ENCODE data around the gene ZMIZ1.
A peak's percentile ranks its signal among the peaks of the same experiment; 100 is the strongest.
"Not testable (repeated sequence)": the region's sequence is repeated elsewhere in the genome, so short reads cannot be mapped to it uniquely, and the experiment has no call there.

ZMIZ1 gene

DNA sequence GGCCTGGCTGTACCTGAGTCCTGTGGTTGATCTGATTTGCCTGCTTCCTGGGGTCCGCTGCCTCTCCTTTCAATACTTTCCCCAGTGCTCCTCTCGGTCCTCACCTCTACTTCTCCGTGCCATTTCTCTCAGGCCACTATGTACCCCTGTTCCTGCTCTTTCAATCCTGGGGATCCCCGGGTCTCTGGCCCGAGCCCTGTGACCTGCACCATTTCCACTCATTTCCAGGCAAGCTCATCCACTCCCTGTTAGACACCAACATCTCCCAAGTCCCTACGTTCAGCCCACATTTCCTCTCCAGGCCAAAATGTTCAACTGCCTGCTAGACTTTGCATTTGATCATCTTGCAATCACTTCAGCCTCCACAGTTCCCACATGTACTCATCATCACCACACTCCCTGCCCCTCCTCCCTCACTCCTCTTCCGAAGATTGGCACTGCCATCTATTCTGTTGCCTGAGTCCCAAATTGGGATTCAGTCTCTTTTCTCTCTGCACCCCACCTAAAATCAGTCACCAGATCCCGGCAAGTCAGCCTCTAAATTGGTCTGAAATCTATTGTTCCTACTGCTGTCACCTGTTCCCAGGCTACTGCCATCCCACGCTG, 34.4 kb upstream of the ZMIZ1 start:
- POLR2A ChIA-PET = no interaction called here
- CTCF ChIA-PET = no interaction called here

DNA sequence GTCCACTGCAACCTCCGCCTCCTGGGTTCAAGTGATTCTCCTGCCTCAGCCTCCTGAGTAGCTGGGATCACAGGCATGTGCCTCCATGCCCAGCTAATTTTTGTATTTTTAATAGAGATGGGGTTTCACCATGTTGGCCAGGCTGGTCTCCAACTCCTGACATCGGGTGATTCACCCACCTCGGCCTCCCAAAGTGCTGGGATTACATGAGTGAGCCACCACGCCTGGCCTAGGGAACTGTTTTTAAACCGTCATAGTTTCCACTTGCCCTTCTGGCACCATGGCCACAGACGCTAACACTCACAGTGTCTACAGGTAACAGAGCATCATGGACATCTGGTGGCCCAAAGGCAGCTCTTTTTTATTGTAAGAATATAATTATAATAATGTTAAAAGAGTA, 32.4 kb upstream of the ZMIZ1 start:
- not testable (repeated sequence) for H3K9me3 ChIP-seq (ENCODE audit: control insufficient read depth, insufficient read depth, low read depth, low read length)

More for the DNA sequence above, 34.4 kb upstream of the ZMIZ1 start:
- Histone ChIP-seq H3K9me3 (ENCODE audit: control insufficient read depth, insufficient read depth, low read depth, low read length) (no peaks in the 10 kb centered on the region), H3K4me3 (ENCODE audit: low read depth, low read length) (no peak overlapping the region), H3K36me3 (ENCODE audit: control insufficient read depth in 2 of 2, insufficient read depth in 1 of 2, low read length in 2 of 2) (no peaks in the 10 kb centered on the region), H3K27ac (ENCODE audit: extremely low read depth, low read depth, low read length) (no peak overlapping the region), H3K4me1 (ENCODE audit: control insufficient read depth, insufficient read depth, low read length) (no peaks in the 10 kb centered on the region)
- no peak for TF ChIP-seq ZNF707 (tag by site-specific recombination; IDR thresholded peaks at IDR 0.05)
- TF ChIP-seq ZFHX2 (tag by site-specific recombination; conservative IDR thresholded peaks at IDR 0.05) = peak; percentile 51
- peak; percentile 65 for TF ChIP-seq EGR2 (tag by site-specific recombination; IDR thresholded peaks at IDR 0.05; ENCODE audit: low read depth)
- TF ChIP-seq HOXD13 (CRISPR knock-in tag; IDR thresholded peaks at IDR 0.05; ENCODE audit: borderline replicate concordance) = no peak
- no peak for TF ChIP-seq ZNF433 (tag by site-specific recombination; IDR thresholded peaks at IDR 0.05; ENCODE audit: low read depth)

DNA sequence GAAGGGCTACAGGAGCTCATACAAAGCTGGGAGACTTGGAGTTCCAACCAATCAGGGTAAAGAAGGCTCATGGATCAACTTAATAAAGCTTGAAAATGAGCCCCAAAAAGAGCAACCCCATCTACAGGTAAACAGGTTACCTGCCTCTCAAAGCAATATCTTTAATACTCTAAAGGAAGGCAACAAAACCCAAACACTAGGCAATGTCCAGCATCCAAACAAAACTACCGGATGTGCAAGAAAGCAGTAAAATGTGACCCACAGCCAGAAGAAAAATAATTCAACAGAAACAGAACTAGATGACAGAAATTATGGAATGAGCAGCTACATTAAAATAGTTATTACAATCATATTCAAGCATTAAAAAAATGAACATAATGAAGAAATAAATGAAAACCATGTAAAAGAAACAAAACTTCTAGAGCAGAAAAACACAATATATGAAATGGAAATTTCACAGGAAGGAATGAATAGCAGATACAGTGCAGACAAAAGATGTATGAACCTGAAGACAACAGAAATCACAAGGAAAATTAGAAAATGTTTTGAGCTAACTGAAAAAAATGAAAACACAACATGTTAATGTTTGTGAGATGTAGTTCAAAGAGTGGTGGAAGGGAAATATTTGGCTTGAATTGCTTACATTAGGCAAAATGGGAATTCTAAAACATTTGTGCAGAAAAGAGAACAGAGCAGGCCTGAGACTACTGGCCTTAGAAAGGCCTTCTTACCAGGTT, 30.5 kb upstream of the ZMIZ1 start:
- H3K4me3 ChIP-seq (ENCODE audit: low read depth, low read length) = no peak overlapping the region
- H3K4me1 ChIP-seq (ENCODE audit: control insufficient read depth, insufficient read depth, low read length) = no peaks in the 10 kb centered on the region
- ChIA-PET CTCF (interaction anchor here (0.6 kb wide), 1 partner anchor 8 kb away, joined by 3 read pairs; no protein-coding TSS in a partner anchor), POLR2A (no interaction called here)
- no peaks in the 10 kb centered on the region for H3K36me3 ChIP-seq (ENCODE audit: control insufficient read depth in 2 of 2, insufficient read depth in 1 of 2, low read length in 2 of 2)
- H3K9me3 ChIP-seq (ENCODE audit: control insufficient read depth, insufficient read depth, low read depth, low read length) = no peaks in the 10 kb centered on the region
- TF ChIP-seq KLF8 (tag by site-specific recombination; IDR thresholded peaks at IDR 0.05) = no peak
- no peak for TF ChIP-seq ZNF561 (tag by site-specific recombination; IDR thresholded peaks at IDR 0.05; ENCODE audit: borderline replicate concordance)
- no peak for TF ChIP-seq ZNF416 (tag by site-specific recombination; IDR thresholded peaks at IDR 0.05)
- no peak for TF ChIP-seq ZNF530 (tag by site-specific recombination; IDR thresholded peaks at IDR 0.05; ENCODE audit: low read depth)
- TF ChIP-seq ZNF404 (tag by site-specific recombination; IDR thresholded peaks at IDR 0.05) = no peak
- TF ChIP-seq, protein P1, sequence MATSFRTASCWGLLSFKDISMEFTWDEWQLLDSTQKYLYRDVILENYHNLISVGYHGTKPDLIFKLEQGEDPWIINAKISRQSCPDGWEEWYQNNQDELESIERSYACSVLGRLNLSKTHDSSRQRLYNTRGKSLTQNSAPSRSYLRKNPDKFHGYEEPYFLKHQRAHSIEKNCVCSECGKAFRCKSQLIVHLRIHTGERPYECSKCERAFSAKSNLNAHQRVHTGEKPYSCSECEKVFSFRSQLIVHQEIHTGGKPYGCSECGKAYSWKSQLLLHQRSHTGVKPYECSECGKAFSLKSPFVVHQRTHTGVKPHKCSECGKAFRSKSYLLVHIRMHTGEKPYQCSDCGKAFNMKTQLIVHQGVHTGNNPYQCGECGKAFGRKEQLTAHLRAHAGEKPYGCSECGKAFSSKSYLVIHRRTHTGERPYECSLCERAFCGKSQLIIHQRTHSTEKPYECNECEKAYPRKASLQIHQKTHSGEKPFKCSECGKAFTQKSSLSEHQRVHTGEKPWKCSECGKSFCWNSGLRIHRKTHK (tag by site-specific recombination; IDR thresholded peaks at IDR 0.05) = peak; percentile 95
- no peak overlapping the region for H3K27ac ChIP-seq (ENCODE audit: extremely low read depth, low read depth, low read length)

More for the DNA sequence above, 32.4 kb upstream of the ZMIZ1 start:
- POLR2A ChIA-PET; H3K4me3 ChIP-seq (ENCODE audit: low read depth, low read length); H3K4me1 ChIP-seq (ENCODE audit: control insufficient read depth, insufficient read depth, low read length); H3K27ac ChIP-seq (ENCODE audit: extremely low read depth, low read depth, low read length); H3K36me3 ChIP-seq (ENCODE audit: control insufficient read depth in 2 of 2, insufficient read depth in 1 of 2, low read length in 2 of 2): not testable (repeated sequence)
- CTCF ChIA-PET = interaction anchor here (0.6 to 0.7 kb wide), 2 partner anchors 242 to 798 kb away, joined by 3 to 4 read pairs; no protein-coding TSS in a partner anchor

DNA sequence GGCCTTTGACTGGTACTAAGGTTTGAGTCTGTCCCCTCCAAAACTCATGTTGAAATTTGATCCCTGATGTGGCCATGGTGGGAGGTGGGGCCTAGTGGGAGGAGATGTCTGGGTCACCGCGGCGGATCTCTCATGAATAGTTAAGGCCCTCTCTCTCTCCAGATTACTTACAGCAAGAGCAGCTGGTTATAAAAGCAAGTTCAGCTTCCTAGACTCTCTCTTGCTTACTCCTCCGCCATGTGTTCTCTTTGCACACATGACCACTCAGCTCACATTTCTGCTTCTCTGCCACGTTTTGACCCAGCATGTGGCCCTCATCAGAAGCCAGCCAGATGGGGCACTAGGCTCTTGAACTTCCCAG, 29.9 kb upstream of the ZMIZ1 start:
- Histone ChIP-seq H3K4me1 (ENCODE audit: control insufficient read depth, insufficient read depth, low read length) (no peaks in the 10 kb centered on the region), H3K9me3 (ENCODE audit: control insufficient read depth, insufficient read depth, low read depth, low read length) (no peaks in the 10 kb centered on the region), H3K4me3 (ENCODE audit: low read depth, low read length) (no peak overlapping the region), H3K27ac (ENCODE audit: extremely low read depth, low read depth, low read length) (no peak overlapping the region), H3K36me3 (ENCODE audit: control insufficient read depth in 2 of 2, insufficient read depth in 1 of 2, low read length in 2 of 2) (no peaks in the 10 kb centered on the region)
- ChIA-PET CTCF (interaction anchor here (0.6 kb wide), 1 partner anchor 9 kb away, joined by 3 read pairs; no protein-coding TSS in a partner anchor), POLR2A (no interaction called here)
- TF ChIP-seq ZBTB8A (tag by site-specific recombination; IDR thresholded peaks at IDR 0.05) = 0 out of 2 replicates have a peak, but pooled peaks have one; percentile 11
- TF ChIP-seq EGR2 (tag by site-specific recombination; IDR thresholded peaks at IDR 0.05; ENCODE audit: low read depth) = 0 out of 2 replicates have a peak, but pooled peaks have one; percentile 13
- TF ChIP-seq ZFHX2 (tag by site-specific recombination; conservative IDR thresholded peaks at IDR 0.05) = peak; percentile 26; the same call in 1 of the 2 replicates
- no peak for TF ChIP-seq ZNF585B (tag by site-specific recombination; IDR thresholded peaks at IDR 0.05)
- no peak for TF ChIP-seq ZNF202 (tag by site-specific recombination; IDR thresholded peaks at IDR 0.05; ENCODE audit: borderline replicate concordance)
- TF ChIP-seq, protein P2, sequence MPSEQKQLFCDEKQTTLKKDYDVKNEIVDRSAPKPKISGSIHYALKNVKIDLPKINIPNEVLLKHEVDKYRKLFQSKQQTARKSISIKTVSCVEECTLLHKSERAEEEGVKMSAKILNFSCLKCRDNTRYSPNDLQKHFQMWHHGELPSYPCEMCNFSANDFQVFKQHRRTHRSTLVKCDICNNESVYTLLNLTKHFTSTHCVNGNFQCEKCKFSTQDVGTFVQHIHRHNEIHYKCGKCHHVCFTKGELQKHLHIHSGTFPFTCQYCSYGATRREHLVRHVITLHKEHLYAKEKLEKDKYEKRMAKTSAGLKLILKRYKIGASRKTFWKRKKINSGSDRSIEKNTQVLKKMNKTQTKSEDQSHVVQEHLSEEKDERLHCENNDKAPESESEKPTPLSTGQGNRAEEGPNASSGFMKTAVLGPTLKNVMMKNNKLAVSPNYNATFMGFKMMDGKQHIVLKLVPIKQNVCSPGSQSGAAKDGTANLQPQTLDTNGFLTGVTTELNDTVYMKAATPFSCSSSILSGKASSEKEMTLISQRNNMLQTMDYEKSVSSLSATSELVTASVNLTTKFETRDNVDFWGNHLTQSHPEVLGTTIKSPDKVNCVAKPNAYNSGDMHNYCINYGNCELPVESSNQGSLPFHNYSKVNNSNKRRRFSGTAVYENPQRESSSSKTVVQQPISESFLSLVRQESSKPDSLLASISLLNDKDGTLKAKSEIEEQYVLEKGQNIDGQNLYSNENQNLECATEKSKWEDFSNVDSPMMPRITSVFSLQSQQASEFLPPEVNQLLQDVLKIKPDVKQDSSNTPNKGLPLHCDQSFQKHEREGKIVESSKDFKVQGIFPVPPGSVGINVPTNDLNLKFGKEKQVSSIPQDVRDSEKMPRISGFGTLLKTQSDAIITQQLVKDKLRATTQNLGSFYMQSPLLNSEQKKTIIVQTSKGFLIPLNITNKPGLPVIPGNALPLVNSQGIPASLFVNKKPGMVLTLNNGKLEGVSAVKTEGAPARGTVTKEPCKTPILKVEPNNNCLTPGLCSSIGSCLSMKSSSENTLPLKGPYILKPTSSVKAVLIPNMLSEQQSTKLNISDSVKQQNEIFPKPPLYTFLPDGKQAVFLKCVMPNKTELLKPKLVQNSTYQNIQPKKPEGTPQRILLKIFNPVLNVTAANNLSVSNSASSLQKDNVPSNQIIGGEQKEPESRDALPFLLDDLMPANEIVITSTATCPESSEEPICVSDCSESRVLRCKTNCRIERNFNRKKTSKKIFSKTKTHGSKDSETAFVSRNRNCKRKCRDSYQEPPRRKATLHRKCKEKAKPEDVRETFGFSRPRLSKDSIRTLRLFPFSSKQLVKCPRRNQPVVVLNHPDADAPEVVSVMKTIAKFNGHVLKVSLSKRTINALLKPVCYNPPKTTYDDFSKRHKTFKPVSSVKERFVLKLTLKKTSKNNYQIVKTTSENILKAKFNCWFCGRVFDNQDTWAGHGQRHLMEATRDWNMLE (tag by site-specific recombination; conservative IDR thresholded peaks at IDR 0.05; ENCODE audit: low read depth) = 0 out of 2 replicates have a peak, but pooled peaks have one; percentile 12
- TF ChIP-seq HOXC10 (CRISPR knock-in tag; IDR thresholded peaks at IDR 0.05) = no peak
- 0 out of 2 replicates have a peak, but pooled peaks have one; percentile 50 for TF ChIP-seq TRIM28 (IDR thresholded peaks at IDR 0.05; ENCODE audit: borderline replicate concordance, low read length)
- TF ChIP-seq, protein P3, sequence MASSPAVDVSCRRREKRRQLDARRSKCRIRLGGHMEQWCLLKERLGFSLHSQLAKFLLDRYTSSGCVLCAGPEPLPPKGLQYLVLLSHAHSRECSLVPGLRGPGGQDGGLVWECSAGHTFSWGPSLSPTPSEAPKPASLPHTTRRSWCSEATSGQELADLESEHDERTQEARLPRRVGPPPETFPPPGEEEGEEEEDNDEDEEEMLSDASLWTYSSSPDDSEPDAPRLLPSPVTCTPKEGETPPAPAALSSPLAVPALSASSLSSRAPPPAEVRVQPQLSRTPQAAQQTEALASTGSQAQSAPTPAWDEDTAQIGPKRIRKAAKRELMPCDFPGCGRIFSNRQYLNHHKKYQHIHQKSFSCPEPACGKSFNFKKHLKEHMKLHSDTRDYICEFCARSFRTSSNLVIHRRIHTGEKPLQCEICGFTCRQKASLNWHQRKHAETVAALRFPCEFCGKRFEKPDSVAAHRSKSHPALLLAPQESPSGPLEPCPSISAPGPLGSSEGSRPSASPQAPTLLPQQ (tag by site-specific recombination; IDR thresholded peaks at IDR 0.05) = peak; percentile 42
- TF ChIP-seq SCRT1 (tag by site-specific recombination; IDR thresholded peaks at IDR 0.05; ENCODE audit: borderline replicate concordance) = no peak

Measured in HEK293 (cell line).